ENCODE measurements around the gene AVL9. TPM values are rescaled to one million over a fixed set of nuclear protein-coding genes. Genes with fewer than 3 reads are reported as not detected.

The AVL9 gene
- total and polyA plus RNA-seq, 2 of the 13 experiments (the other 11 are each of a cell fraction or from before 2014, with no cell fraction given) = 29.9 to 48.0 TPM

GRCh38 chr7:32579776-32580175 lies 84.5 kb downstream of the AVL9 start:
- intact Hi-C loops (cut with micrococcal nuclease; ENCODE audit: unreplicated experiment) (loop anchor here (10.0 kb wide), 1 partner anchor 145 kb away; no protein-coding TSS in a partner anchor), in situ Hi-C loops (cut with HindIII; ENCODE audit: extremely low pct_ligation_motif_present, low pct_unique_long_range_greater_than_20kb) (no loop called here)
- 100% methylated on average over 2 of the region's 2 CpGs for WGBS (ENCODE audit: low lambda C conversion rate)
- ATAC-seq (no peak), FAIRE-seq (no peak), DNase-seq (ENCODE audit: low spot score) (no peak)
- H3K4me1 ChIP-seq (ENCODE audit: insufficient read depth, low read length) = peaks cover 6% of the 10 kb centered on the region
- no peak overlapping the region for H3K4me2 ChIP-seq (ENCODE audit: low read depth, low read length)
- no peaks in the 10 kb centered on the region for H3K79me2 ChIP-seq (ENCODE audit: insufficient read depth, low read length)
- H4K20me1 ChIP-seq (ENCODE audit: insufficient read depth, low read length) = no peaks in the 10 kb centered on the region
- H3K9ac ChIP-seq (ENCODE audit: insufficient read depth, low read depth, low read length) = no peak overlapping the region
- no peak overlapping the region for H3K27ac ChIP-seq (ENCODE audit: extremely low read length, insufficient read depth, low read length)
- TF ChIP-seq EEA1 (CRISPR knock-in tag; IDR thresholded peaks at IDR 0.05; ENCODE audit: borderline replicate concordance) = no peak
- H3K4me3 ChIP-seq (replicated peaks in 1 of 3; ENCODE audit: insufficient read depth in 1 of 3, low read depth in 2 of 3, low read length in 3 of 3) = no peak overlapping the region
- no TSS peak for BruUV-seq (replicated peaks)
- no peaks in the 10 kb centered on the region for H3K9me3 ChIP-seq (ENCODE audit: low read length)
- CTCF ChIA-PET (ENCODE audit: low intra/inter-chr PET ratio, low total read pairs) = no interaction called here
- no peaks in the 10 kb centered on the region for H3K27me3 ChIP-seq (ENCODE audit: control insufficient read depth in 1 of 2, insufficient read depth in 2 of 2, low read length in 2 of 2)
- POLR2A ChIA-PET = no interaction called here
- H2AFZ ChIP-seq (ENCODE audit: low read length) = no peak overlapping the region
- H3K36me3 ChIP-seq (replicated peaks in 1 of 2; ENCODE audit: control insufficient read depth in 1 of 2, insufficient read depth in 2 of 2, low read length in 2 of 2) = peaks cover 13 to 63% of the 10 kb centered on the region in 2 experiments

- H2AFZ ChIP-seq (ENCODE audit: low read length) = no peak overlapping the region
- DNase-seq (ENCODE audit: low spot score) (no peak), ATAC-seq (no peak), FAIRE-seq (no peak)
- intact Hi-C loops (cut with micrococcal nuclease; ENCODE audit: unreplicated experiment) (loop anchor here (10.0 kb wide), 1 partner anchor 144 kb away; no protein-coding TSS in a partner anchor), in situ Hi-C loops (cut with HindIII; ENCODE audit: extremely low pct_ligation_motif_present, low pct_unique_long_range_greater_than_20kb) (no loop called here)
- H3K4me2 ChIP-seq (ENCODE audit: low read depth, low read length) = no peak overlapping the region
- BruUV-seq (replicated peaks) = no TSS peak
- peaks cover 6% of the 10 kb centered on the region for H3K4me1 ChIP-seq (ENCODE audit: insufficient read depth, low read length)
- H3K9ac ChIP-seq (ENCODE audit: insufficient read depth, low read depth, low read length) = no peak overlapping the region
- H3K27me3 ChIP-seq (ENCODE audit: control insufficient read depth in 1 of 2, insufficient read depth in 2 of 2, low read length in 2 of 2) = no peaks in the 10 kb centered on the region
- TF ChIP-seq MAFK (conservative IDR thresholded peaks at IDR 0.05 in 1 of 2, IDR thresholded peaks at IDR 0.05 in 1 of 2; ENCODE audit: low read length in 2 of 2) (no peak), HDAC6 (IDR thresholded peaks at IDR 0.05; ENCODE audit: low read depth, low read length) (no peak), SIN3A (IDR thresholded peaks at IDR 0.05; ENCODE audit: borderline replicate concordance, low read depth, low read length) (no peak), ZBTB33 (CRISPR knock-in tag; IDR thresholded peaks at IDR 0.05) (no peak), BHLHE40 (IDR thresholded peaks at IDR 0.05; ENCODE audit: low read length) (no peak), PRDM4 (CRISPR knock-in tag; IDR thresholded peaks at IDR 0.05; ENCODE audit: borderline replicate concordance) (no peak), ZNF546 (CRISPR knock-in tag; conservative IDR thresholded peaks at IDR 0.05) (no peak), SMAD3 (CRISPR knock-in tag; IDR thresholded peaks at IDR 0.05) (no peak), ZSCAN20 (CRISPR knock-in tag; IDR thresholded peaks at IDR 0.05; ENCODE audit: borderline replicate concordance) (no peak)
- H3K9me3 ChIP-seq (ENCODE audit: low read length) = no peaks in the 10 kb centered on the region
- H4K20me1 ChIP-seq (ENCODE audit: insufficient read depth, low read length) = no peaks in the 10 kb centered on the region
- H3K27ac ChIP-seq (ENCODE audit: extremely low read length, insufficient read depth, low read length) = no peak overlapping the region
- no peaks in the 10 kb centered on the region for H3K79me2 ChIP-seq (ENCODE audit: insufficient read depth, low read length)
- ChIA-PET POLR2A (no interaction called here), CTCF (ENCODE audit: low intra/inter-chr PET ratio, low total read pairs) (no interaction called here)
- H3K36me3 ChIP-seq (replicated peaks in 1 of 2; ENCODE audit: control insufficient read depth in 1 of 2, insufficient read depth in 2 of 2, low read length in 2 of 2) = peaks cover 13 to 63% of the 10 kb centered on the region in 2 experiments
- WGBS (ENCODE audit: low lambda C conversion rate) = 96% methylated on average over 4 of the region's 4 CpGs
- H3K4me3 ChIP-seq (replicated peaks in 1 of 3; ENCODE audit: insufficient read depth in 1 of 3, low read depth in 2 of 3, low read length in 3 of 3) = no peak overlapping the region
Observed at GRCh38 chr7:32580646-32581045, 85.4 kb downstream of the AVL9 start.

Measured in HepG2 (cell line).